Effector memory CD4-positive, alpha-beta T cell (primary cell): Measurements from ENCODE around the gene FBXO24.
A peak's percentile ranks its signal among the peaks of the same experiment; 100 is the strongest.

Experiments
- DNase-seq, 3 donors: peaks; one replicate each; pipeline ENCODE4 v3.0.0-alpha.2; 2020
- H3K27ac ChIP-seq: 2 replicates; pipeline ENCODE4 v1.7.0; 2013; ENCODE audit warnings: mild to moderate bottlenecking, low read length, moderate library complexity; ENCODE audit not compliant: insufficient read depth, poor library complexity, severe bottlenecking
- H3K27me3 ChIP-seq: replicated peaks from 2 replicates; pipeline ENCODE4 v1.7.0; 2013; ENCODE audit warnings: mild to moderate bottlenecking, low read length; ENCODE audit not compliant: insufficient read depth, control insufficient read depth, poor library complexity, severe bottlenecking
- H3K36me3 ChIP-seq: 2 replicates; pipeline ENCODE4 v1.7.0; 2013; ENCODE audit warnings: mild to moderate bottlenecking, low read length, moderate library complexity; ENCODE audit not compliant: control insufficient read depth, insufficient read depth
- H3K4me1 ChIP-seq: 2 replicates; pipeline ENCODE4 v1.7.0; 2013; ENCODE audit warnings: low read length, mild to moderate bottlenecking; ENCODE audit not compliant: control insufficient read depth, insufficient read depth, poor library complexity, severe bottlenecking
- H3K4me3 ChIP-seq: 2 replicates; pipeline ENCODE4 v1.7.0; 2013; ENCODE audit warnings: low read length, low read depth, mild to moderate bottlenecking; ENCODE audit not compliant: insufficient read depth, poor library complexity, severe bottlenecking
- H3K9me3 ChIP-seq: 2 replicates; pipeline ENCODE4 v1.7.0; 2013; ENCODE audit warnings: mild to moderate bottlenecking, low read length, moderate library complexity; ENCODE audit not compliant: control insufficient read depth

The FBXO24 gene

GRCh38 chr7:100604028-100604975 is 18.2 kb downstream of the FBXO24 start:
- DNase-seq: peak; percentile 72 to 86 (median 76)
- H3K27ac ChIP-seq: peak overlapping the region; percentile 75
- H3K36me3 ChIP-seq: no peaks in the 10 kb centered on the region
- H3K9me3 ChIP-seq: no peaks in the 10 kb centered on the region
- H3K27me3 ChIP-seq: no peaks in the 10 kb centered on the region
- peak overlapping the region; percentile 56 for H3K4me3 ChIP-seq
- peaks cover 10% of the 10 kb centered on the region for H3K4me1 ChIP-seq

DNA sequence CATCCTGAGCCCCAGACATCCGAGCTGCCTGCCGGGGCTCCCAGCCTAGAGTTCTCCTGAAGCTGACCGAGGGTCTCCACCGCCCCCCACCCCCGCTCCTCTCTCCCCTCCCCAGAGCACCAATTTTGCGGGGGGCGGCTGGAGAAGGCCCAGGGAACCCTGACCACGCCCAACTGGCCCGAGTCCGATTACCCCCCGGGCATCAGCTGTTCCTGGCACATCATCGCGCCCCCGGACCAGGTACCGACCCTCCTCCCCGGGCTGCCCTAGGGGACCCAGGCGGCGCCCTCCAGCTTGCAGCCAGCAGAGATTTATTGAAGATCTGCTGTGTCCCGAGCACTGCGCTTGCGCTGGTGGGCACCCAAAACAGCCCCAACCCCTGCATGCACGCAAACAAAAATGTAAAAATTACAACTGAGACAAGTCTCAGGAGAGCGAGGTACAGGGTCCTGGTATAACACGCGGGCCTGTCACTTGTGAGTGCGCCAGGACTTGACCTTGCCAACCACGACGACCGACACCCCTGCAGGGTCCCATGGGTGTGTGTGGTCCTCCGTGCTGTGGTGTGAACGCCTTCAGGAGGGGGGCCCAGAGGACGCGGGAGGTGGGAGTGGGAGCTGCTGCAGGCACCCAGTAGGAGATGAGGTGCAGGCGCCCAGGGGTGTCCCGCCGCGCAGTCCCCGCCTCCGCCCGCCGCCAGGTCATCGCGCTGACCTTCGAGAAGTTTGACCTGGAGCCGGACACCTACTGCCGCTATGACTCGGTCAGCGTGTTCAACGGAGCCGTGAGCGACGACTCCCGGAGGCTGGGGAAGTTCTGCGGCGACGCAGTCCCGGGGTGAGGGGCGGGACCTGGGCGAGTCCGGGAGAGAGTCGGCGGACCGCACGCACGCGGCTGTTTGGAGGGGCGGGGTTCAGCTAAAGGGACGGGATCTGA is 19.1 kb downstream of the FBXO24 start:
- peak overlapping the region; percentile 56 for H3K4me3 ChIP-seq
- H3K9me3 ChIP-seq: no peaks in the 10 kb centered on the region
- H3K4me1 ChIP-seq: peaks cover 10% of the 10 kb centered on the region
- H3K27ac ChIP-seq: peak overlapping the region; percentile 41
- no peaks in the 10 kb centered on the region for H3K36me3 ChIP-seq
- DNase-seq: no peak
- H3K27me3 ChIP-seq: no peaks in the 10 kb centered on the region

- no peak overlapping the region for H3K4me3 ChIP-seq
- peaks cover 10% of the 10 kb centered on the region for H3K4me1 ChIP-seq
- no peaks in the 10 kb centered on the region for H3K27me3 ChIP-seq
- no peak for DNase-seq
- H3K27ac ChIP-seq: no peak overlapping the region
- no peaks in the 10 kb centered on the region for H3K36me3 ChIP-seq
- no peaks in the 10 kb centered on the region for H3K9me3 ChIP-seq
These were observed 20.2 kb downstream of the FBXO24 start for GRCh38 chr7:100606313-100606712.

DNA sequence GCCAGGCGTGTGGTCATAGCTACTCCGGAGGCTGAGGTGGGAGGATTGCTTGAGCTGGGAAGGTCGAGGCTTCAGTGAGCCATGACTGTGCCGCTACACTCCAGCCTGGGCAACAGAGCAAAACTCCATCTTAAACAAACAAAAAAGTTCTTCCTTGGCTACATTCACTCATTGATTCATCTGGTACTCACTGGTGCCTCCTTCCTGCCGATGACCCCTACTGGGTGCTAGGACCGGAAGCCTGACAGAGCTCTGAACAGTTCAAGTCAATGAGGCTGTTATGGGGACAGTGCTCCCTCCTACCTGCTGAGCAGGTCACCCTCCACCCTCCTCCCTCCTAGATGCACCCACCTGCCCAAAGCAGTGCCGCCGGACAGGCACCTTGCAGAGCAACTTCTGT is 21.0 kb downstream of the FBXO24 start:
- Histone ChIP-seq H3K4me1 (peaks cover 13% of the 10 kb centered on the region), H3K4me3 (no peak overlapping the region), H3K27me3 (no peaks in the 10 kb centered on the region), H3K9me3 (no peaks in the 10 kb centered on the region), H3K36me3 (no peaks in the 10 kb centered on the region), H3K27ac (no peak overlapping the region)
- no peak for DNase-seq

DNA sequence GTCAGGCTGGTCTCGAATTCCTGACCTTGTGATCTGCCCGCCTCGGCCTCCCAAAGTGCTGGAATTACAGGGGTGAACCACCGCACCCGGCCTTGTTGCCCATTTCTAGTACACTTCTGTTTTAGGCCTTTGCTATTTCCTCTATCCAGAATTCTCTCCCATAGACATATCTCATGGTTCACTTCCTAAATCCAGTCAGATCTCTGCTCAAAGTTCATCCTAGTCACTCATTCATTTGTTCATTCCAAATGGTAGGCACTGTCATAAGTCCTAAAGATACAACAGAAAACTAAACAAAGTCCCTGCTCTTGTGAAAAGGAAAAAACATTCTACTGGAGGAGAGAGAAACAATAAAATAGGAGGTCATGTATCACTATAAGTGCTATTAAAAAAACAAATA is 23.8 kb downstream of the FBXO24 start:
- no peak for DNase-seq
- Histone ChIP-seq H3K36me3 (no peaks in the 10 kb centered on the region), H3K4me1 (peaks cover 24% of the 10 kb centered on the region), H3K27ac (no peak overlapping the region), H3K4me3 (no peak overlapping the region), H3K27me3 (no peaks in the 10 kb centered on the region), H3K9me3 (no peaks in the 10 kb centered on the region)

GRCh38 chr7:100611983-100612729 is 26.0 kb downstream of the FBXO24 start, which contains the start of gene MOSPD3:
Gene MOSPD3 (plus strand): TSS chr7:100612540. CDS start chr7:100612792, 252 bp downstream.
- H3K4me3 ChIP-seq: peak within 1 kb of the TSS; percentile 51
- H3K27me3 ChIP-seq: no peaks in the 10 kb centered on the region
- H3K36me3 ChIP-seq: no peaks in the 10 kb centered on the region
- H3K27ac ChIP-seq: peak within 1 kb of the TSS; percentile 80
- DNase-seq: peak; percentile 94 to 96 (median 95)
- no peaks in the 10 kb centered on the region for H3K9me3 ChIP-seq
- H3K4me1 ChIP-seq: peaks cover 19% of the 10 kb centered on the region

DNA sequence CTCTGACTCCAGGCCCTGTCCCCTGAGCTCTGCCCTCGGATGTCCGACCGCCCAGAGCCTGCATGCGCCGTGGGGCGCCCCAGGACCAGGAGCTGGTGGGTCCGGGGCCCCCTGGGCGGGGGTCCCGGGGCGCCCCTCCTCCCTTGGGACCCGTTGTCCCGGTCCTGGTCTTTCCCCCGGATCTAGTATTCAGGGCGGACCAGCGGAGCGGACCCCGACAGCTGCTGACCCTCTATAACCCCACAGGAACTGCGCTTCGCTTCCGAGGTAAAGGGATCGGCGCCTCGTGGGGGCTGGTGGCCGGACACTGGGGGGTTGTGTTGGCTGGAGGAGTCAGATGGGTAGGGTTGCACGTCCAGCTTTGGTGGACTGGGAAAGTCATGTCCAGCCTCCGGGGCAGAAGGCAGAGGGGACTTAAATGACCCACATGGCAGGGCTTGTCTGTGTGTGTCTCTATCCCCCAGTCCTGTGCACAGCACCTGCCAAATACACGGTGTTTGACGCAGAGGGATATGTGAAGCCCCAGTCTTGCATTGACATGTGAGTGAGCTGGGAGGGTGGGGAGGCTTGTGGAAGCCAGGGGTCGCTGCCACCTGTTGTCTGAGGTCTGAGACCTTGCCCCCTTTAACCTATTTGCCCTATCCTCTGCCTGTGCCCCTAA is 26.7 kb downstream of the FBXO24 start:
- no peaks in the 10 kb centered on the region for H3K27me3 ChIP-seq
- H3K27ac ChIP-seq: peak overlapping the region; percentile 80
- H3K9me3 ChIP-seq: no peaks in the 10 kb centered on the region
- peak overlapping the region; percentile 51 for H3K4me3 ChIP-seq
- DNase-seq: no peak
- no peaks in the 10 kb centered on the region for H3K36me3 ChIP-seq
- H3K4me1 ChIP-seq: peaks cover 19% of the 10 kb centered on the region

- Histone ChIP-seq H3K27me3 (no peaks in the 10 kb centered on the region), H3K27ac (no peak overlapping the region), H3K4me1 (peaks cover 19% of the 10 kb centered on the region), H3K4me3 (peak overlapping the region; percentile 51), H3K9me3 (no peaks in the 10 kb centered on the region), H3K36me3 (no peaks in the 10 kb centered on the region)
- no peak for DNase-seq
These were observed 27.5 kb downstream of the FBXO24 start for GRCh38 chr7:100613412-100614175.
